Nephron (organoid): ENCODE measurements around the gene PRSS21.

ENCODE experiments used
- H3K27ac Mint-ChIP-seq, 3 experiments: 2 replicates each; pipeline ENCODE4 v1.8.0; 2020; ENCODE audit warnings: mixed read lengths in 3 of 3, mild to moderate bottlenecking in 2 of 3, moderate library complexity in 1 of 3
- H3K27me3 Mint-ChIP-seq: 2 replicates; pipeline ENCODE4 v1.8.0; 2021; ENCODE audit warnings: low read depth, mild to moderate bottlenecking, moderate library complexity, mixed read lengths
- H3K36me3 Mint-ChIP-seq: 2 replicates; pipeline ENCODE4 v1.8.0; 2020; ENCODE audit warnings: low read depth, mixed read lengths
- H3K4me1 Mint-ChIP-seq: 2 replicates; pipeline ENCODE4 v1.8.0; 2020; ENCODE audit warnings: mixed read lengths
- H3K4me3 Mint-ChIP-seq, 3 experiments: 2 replicates each; pipeline ENCODE4 v1.8.0; 2020; ENCODE audit warnings: mild to moderate bottlenecking in 3 of 3, mixed read lengths in 3 of 3, moderate library complexity in 2 of 3
- H3K9me3 Mint-ChIP-seq: 2 replicates; pipeline ENCODE4 v1.8.0; 2020; ENCODE audit warnings: mixed read lengths
- CTCF ChIP-seq, 3 experiments: fragments of 200-600 bp; sonication (generic); IDR thresholded peaks; one replicate each; pipeline ENCODE4 v1.5.0; 2021; ENCODE audit warnings: antibody characterized with exemption in 3 of 3; ENCODE audit not compliant: unreplicated experiment in 3 of 3

Gene PRSS21

GRCh38 chr16:2852003-2852730, 35.1 kb downstream of the PRSS21 start:
- no peaks in the 10 kb centered on the region for H3K36me3 Mint-ChIP-seq
- no peaks in the 10 kb centered on the region for H3K4me1 Mint-ChIP-seq
- peaks cover 10% of the 10 kb centered on the region for H3K9me3 Mint-ChIP-seq
- H3K27me3 Mint-ChIP-seq, result peaks cover 47% of the 10 kb centered on the region
- no peak for TF ChIP-seq CTCF (IDR thresholded peaks at IDR 0.05; ENCODE audit: unreplicated experiment in 3 of 3)
- H3K27ac Mint-ChIP-seq, result no peak overlapping the region
- H3K4me3 Mint-ChIP-seq, result no peak overlapping the region

GRCh38 chr16:2852731-2853507, 35.9 kb downstream of the PRSS21 start:
- Mint-ChIP-seq H3K27ac (no peak overlapping the region), H3K4me3 (no peak overlapping the region), H3K36me3 (no peaks in the 10 kb centered on the region), H3K9me3 (peaks cover 10% of the 10 kb centered on the region), H3K27me3 (peaks cover 53% of the 10 kb centered on the region), H3K4me1 (no peaks in the 10 kb centered on the region)
- no peak for TF ChIP-seq CTCF (IDR thresholded peaks at IDR 0.05; ENCODE audit: unreplicated experiment in 3 of 3)

GRCh38 chr16:2853531-2854073, 36.6 kb downstream of the PRSS21 start:
- TF ChIP-seq CTCF (IDR thresholded peaks at IDR 0.05; ENCODE audit: unreplicated experiment in 3 of 3), result no peak
- Mint-ChIP-seq H3K36me3 (no peaks in the 10 kb centered on the region), H3K9me3 (peaks cover 10% of the 10 kb centered on the region), H3K27ac (no peak overlapping the region), H3K4me1 (no peaks in the 10 kb centered on the region), H3K27me3 (peaks cover 58% of the 10 kb centered on the region), H3K4me3 (no peak overlapping the region)

- Mint-ChIP-seq H3K9me3 (peaks cover 10% of the 10 kb centered on the region), H3K27me3 (peaks cover 56% of the 10 kb centered on the region), H3K36me3 (no peaks in the 10 kb centered on the region), H3K27ac (no peak overlapping the region), H3K4me3 (no peak overlapping the region), H3K4me1 (no peaks in the 10 kb centered on the region)
- peak in 1 of 3 experiments; percentile 35 for TF ChIP-seq CTCF (IDR thresholded peaks at IDR 0.05; ENCODE audit: unreplicated experiment in 3 of 3)
Observed at GRCh38 chr16:2854700-2855309, 37.8 kb downstream of the PRSS21 start.

- H3K27ac Mint-ChIP-seq, result no peak overlapping the region
- peaks cover 59% of the 10 kb centered on the region for H3K27me3 Mint-ChIP-seq
- TF ChIP-seq CTCF (IDR thresholded peaks at IDR 0.05; ENCODE audit: unreplicated experiment in 3 of 3), result no peak
- no peaks in the 10 kb centered on the region for H3K4me1 Mint-ChIP-seq
- no peak overlapping the region for H3K4me3 Mint-ChIP-seq
- H3K9me3 Mint-ChIP-seq, result peaks cover 10% of the 10 kb centered on the region
- H3K36me3 Mint-ChIP-seq, result no peaks in the 10 kb centered on the region
Observed at GRCh38 chr16:2855536-2855935, 38.5 kb downstream of the PRSS21 start.
